ENCODE results near the gene PRKN.

Gene PRKN

DNA sequence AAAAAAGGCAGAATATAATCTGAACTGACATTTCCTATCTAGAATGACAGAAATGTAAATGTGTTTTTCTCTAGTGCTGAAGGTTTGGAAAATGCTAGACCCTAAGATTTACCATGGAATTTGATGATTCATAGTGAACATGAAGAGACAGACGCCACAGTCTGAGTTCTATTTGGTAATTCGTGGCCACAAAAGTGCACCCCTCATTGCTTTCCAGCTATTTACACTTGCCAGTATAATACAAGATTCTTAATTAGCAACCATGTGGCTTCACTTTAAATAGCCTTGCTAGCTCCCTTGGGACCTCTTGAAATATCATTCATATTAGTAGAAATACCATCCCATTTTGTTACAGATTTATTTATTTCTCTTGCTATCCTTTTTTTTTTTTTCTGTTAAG is 636.8 kb downstream of the PRKN start:
- DNase-seq = no peak

DNA sequence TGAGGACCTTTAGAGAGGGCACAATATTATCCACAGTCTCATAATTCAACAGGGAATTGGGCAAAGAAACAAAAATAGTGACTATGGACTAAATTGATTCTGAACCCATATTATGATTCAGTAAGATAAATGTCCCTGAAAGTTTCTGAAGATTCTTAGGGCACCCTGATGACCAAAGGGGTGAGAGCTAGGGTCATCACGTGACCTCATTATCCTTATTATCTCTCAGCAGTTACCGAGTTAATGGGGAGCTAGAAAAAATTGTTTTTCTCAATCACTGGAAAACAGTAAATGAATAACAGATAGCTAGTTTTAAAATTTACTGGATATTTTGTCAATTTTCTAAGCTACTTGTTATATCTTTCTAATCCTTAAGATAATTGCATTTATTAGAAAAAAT is 639.5 kb downstream of the PRKN start:
- DNase-seq = no peak

DNA sequence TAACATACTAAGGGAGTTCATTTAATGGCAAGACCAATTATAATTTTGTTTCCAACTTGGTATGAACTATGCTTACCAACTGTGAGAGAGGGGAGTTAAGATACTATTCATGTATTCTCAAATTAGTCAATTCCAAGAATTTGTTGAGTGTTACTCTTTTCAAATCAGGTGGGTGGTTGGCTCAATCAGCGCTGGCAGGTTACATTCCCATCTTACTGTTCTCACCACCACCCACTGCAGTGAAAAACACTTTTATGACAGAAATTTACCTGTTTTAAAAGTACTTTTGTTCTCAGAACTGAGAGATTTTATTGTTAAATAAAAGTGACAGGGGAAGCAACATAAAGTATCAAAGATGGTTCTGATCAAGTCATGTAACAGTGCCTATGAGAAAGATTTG is 642.0 kb downstream of the PRKN start:
- DNase-seq = no peak

DNA sequence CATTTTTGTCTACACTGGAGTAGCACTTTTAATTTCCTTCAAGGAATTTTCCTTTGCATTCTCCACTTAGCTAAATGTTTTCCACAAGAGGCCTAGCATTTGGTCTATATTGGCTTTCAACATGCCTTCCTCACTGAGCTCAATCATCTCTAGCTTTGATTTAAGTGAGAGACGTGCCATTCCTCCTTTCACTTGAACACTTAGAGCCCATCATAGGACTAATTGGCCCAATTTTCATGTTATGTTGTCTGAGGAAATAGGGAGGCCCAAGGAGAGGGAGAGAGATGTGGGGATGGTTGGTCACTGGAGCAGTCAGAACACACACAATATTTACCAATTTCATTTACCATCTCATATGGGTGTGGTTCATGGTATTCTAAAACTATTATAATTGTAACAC is 645.0 kb downstream of the PRKN start:
- DNase-seq = no peak

DNA sequence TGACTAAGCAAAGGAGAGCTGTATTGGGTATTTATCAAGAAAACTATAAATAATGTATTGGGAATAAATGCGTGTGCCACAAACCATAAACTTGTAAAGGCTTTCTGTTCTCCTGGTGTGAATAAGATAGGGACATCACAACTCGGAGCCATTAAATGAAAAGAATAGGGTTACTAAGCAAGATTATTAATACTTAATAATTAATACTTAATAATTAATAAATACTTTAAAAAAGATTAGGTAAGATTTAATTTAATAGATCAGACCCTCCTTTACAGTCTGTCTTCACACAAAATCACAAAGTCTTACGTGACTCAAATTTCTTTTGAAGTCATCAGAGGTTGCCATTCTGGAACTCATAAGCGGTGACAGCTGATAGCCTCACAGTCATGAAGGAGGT is 648.9 kb downstream of the PRKN start:
- no peak for DNase-seq

DNA sequence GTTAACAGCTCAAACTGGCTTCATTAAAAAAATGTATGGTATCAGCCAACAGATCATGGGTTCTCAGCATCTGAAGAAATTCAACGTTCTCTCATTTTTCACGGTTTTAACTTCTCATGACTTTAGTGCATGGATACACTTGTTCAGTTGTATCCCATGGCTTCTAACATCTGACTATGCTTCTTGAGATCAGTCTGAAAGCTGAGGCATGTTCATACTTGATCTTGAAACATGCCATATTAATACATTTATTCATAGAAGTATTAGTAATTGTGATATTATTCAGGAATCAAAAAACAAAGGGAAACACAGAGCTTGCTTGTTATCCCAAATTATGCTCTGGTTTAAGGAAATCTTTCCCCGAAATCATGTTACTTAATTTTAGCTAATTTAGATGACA is 649.4 kb downstream of the PRKN start:
- no peak for DNase-seq

DNA sequence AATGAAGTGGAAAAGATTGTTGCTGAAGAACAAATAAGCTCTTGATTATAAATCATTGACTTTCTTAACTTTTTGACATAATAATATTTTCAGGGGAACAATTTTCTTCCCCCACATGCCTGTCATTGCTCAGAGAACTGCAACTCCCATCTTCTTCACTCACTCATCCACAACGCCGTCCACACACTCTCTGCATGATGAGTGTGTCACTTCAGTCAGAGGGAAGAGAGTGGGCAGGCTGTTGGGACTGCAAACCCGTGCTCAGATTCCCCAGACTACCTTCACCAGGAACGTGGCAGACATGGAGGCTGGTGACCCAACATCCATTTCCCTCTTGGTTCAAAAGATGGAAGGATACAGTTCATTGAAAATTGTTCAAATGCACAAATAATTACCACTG is 650.8 kb downstream of the PRKN start:
- no peak for DNase-seq

DNA sequence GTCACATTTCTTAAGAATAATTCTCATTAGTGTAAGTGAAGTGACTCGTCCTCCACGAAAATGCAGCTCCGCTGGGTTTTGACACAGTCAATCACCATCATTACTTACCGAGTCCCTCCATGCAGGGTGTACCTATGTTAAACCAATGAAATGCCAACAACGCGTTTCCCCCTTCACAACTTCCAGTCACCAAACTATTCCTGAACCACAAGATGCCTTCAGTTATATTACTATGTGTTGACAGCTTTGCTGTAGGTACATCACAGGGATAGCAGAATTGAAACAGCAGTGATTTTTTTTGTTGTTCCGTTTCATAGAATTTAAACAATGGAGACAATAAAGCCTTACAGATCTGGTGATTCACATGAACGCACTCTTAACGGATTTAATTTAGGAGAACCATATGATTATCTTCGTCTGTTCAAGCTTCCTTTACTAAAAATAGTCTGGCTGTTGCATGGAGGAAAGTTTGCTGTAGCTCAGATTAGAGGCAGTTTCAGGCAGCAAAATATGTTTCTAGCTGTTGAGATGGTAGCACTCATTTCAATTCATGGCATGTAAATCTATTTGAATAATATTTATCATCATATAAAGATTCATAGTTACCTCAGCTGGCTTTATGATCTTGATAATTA is 652.8 kb downstream of the PRKN start:
- DNase-seq = no peak

DNA sequence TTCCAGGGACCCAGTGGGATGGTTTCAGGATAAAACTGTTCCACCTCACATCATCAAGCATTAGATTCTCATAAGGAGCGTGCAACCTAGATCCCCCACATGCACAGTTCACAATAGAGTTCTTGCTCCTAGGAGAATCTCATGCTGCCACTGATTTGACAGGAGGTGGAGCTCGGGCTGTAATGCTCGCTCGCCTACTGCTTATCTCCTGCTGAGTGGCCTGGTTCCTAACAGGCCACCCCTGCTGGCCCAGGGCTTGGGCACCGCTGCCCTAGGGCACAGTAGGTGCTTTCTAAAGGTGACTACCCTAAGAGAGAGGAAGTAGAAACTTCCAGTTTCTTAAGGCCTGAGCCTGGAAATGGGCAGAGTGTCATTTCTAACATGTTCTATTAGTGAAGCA is 656.9 kb downstream of the PRKN start:
- no peak for DNase-seq

DNA sequence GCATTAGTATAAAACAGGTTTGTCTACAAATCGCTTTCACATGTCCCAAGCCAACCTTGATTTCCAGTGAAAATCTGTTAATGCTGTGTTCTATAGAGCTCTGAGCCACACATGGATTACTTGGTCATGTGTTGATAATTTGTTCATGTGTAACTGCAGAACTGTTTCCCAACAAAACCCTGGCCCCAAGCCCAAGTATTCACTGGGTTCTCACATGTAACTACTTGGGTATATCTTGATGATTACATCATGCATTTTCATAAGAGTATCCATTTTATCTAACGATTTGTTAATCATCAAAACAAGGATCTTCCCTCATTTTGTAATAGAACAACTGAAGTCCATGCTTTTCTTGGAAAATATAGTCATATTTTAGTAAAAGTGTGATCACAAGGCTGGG is 657.6 kb downstream of the PRKN start:
- DNase-seq = no peak

DNA sequence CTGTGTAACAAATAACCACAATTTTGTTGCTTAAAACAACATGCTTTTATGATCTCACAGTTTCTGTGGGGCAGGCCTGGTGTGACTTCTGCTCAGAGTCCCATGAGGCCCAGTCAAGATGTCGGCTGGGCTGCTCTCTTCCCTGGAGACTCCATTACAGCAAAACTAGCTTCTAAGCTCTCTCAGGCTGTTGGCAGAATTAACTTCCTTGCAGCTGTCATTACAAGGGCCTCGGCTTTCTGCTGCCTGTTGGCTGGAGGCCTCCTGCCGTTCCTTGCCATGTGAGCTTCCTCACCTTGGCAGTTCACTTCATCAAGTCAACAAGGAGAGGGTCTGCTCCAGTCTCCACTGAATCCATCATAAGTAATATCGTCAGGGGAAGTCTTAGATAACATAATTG is 659.2 kb downstream of the PRKN start:
- DNase-seq = no peak

DNA sequence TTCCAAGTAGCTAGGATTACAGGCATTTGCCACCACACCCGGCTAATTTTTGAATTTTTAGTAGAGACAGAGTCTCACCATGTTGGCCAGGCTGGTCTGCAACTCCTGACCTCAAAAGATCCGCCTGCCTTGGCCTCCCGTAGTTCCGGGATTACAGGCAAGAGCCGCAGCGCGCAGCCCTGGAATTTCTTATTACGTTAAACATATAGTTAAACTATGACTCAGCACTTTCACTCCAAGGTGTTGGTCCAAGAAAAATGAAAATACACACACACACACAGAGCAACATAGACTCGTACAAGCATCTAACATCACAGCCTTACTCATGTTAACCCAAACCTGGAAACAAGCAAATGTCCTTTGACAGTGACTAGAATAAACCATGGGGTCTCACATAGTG is 663.9 kb downstream of the PRKN start:
- no peak for DNase-seq

DNA sequence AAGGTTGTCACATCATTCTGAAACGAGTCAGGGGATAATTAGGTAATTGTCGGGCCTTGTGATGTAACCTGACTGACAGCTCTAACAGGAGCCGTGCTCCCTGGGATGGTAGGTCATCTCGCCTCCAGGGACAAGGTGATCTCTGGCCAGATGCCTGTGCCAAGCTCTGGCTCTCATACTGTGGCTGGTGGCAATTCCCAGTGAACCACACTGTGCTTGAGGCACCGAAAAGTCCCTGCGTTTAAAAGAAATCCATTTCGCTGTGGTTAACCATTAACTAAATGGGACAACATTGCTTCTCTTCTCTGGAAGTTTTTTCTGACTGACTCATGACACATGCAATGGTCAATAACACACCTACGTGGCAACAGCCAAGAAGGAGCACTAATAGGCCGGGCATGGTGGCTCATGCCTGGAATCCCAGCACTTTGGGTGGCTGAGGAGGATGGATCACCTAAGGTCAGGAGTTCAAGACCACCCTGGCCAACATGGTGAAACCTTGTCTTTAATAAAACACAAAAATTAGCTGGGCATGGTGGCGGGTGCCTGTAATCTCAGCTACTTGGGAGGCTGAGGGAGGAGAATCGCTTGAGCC is 669.2 kb downstream of the PRKN start:
- DNase-seq = no peak

DNA sequence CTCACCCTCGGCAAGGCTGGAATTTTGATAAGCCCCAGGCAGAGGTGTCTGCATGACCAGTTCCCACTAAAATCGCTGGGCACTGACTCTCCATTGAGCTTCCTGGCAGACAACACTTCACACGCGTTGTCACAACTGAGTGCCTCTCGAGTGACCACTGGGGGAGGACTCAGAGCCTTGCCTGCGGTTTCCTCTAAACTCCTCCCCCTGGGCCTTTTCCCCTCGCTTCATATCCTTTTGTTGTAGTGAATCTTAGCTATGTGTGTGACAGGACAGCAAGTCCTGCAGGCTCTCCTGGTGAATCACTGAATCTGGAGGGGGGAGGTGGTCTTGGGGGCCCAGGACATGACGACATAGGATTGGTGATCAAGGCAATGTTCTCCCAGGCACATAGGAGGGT is 670.8 kb downstream of the PRKN start:
- no peak for DNase-seq

DNA sequence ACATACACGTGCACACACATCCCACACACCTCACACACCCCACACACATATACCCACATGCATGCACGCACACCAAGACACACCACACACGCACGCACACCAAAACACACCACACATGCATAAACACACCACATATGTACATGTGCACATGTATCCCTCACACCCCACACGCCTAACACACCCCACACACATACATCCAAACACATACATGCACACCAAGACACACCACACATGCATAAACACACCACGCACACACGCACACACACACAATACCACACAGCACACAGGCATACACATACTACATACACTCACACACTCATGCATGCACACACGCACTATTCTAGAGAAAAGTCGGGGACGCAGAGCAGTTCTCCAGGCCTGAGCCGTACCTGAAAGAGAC is 671.5 kb downstream of the PRKN start:
- DNase-seq = no peak

DNA sequence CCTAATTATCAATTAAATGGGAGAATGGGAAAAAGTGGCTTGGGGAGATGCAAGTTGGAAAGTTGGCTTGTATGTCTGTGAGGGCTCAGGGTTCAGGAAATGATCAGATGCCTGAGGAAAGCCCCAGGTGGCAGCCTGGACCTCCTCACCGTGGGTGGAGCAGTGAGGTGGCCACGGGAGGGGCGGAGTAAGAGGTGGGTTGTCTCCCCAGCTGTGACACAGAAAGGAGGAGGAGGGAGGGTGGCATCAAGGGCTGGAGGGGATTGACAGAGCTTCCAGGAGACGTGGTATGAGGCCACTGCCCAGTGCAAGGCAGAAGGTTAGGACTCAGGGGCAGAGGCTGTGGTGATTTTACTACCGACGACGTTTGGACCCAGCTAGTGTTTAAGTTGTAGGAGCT is 672.2 kb downstream of the PRKN start:
- DNase-seq = no peak

DNA sequence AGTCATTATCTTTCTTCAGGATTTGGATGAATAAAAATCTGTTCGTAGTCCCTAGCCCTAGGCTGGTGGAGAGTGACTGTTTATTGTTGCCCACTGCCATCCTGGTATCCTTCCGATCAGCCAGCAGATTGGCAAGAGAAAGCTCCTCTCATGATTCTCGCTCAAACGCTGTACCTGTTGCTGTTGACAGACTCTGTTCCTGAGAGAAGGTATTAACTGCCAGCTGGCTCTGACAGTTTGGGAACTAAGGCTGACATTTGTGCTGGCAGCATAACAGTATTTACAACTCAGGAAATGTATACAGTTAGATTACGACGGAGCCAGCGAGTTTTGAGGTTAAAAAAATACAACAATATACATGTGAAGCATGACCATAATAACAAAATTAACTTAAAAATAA is 674.5 kb downstream of the PRKN start:
- no peak for DNase-seq

DNA sequence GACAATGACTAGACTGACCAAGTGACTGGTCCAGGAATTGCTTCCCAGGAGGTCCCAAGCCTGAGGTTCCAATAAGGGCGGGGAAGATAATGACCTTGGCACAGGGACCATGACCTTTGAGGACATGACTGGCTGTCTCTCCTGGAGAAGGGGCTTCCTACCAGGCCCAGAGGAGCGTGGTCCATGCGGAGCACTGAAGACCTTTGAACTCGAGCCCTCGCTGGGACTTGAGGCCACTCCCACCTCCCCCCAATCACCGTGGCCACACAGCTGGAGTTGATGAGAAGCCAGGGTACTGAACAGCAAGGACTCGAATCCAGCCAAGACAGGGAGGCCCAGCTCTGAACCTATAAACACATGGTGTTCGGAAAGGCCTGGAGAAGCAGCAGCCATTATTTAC is 677.0 kb downstream of the PRKN start:
- DNase-seq = no peak

DNA sequence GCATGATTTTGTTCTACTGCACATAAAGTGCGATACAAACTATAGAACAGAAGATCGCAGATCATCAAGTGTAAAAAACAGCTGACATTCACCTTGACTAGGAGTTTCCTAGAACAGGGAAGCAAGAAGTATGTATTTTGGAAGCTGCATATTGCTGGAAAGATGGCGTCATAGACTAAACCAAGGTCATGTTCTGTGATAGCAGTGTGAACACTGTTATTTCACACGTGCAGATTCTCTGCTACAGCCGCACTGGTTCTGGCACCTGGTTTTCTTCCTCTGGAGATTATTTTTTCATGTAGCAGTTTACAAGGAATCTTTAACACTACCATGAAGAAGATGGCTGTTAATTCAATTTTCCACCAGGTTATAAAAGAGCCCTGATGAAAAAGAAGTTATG is 681.2 kb downstream of the PRKN start:
- no peak for DNase-seq

DNA sequence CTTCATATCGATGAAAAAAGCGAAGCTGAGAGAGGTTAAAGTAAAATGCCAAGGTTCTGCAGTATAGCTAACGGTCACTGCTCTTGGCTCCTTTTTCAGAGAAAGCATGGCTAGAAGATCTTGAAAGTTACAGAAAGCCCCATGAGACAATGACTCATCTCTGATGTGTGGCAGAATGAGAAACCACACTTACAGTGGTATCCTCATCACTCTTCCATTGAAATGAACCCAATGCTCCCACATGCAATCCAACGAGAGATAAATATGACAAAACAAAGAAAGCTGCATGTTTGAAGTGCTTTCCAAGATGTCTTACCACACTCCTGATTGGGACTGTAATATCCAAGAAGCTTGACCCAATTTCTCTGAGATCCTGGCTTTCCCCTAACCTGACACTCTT is 694.9 kb downstream of the PRKN start:
- no peak for DNase-seq

DNA sequence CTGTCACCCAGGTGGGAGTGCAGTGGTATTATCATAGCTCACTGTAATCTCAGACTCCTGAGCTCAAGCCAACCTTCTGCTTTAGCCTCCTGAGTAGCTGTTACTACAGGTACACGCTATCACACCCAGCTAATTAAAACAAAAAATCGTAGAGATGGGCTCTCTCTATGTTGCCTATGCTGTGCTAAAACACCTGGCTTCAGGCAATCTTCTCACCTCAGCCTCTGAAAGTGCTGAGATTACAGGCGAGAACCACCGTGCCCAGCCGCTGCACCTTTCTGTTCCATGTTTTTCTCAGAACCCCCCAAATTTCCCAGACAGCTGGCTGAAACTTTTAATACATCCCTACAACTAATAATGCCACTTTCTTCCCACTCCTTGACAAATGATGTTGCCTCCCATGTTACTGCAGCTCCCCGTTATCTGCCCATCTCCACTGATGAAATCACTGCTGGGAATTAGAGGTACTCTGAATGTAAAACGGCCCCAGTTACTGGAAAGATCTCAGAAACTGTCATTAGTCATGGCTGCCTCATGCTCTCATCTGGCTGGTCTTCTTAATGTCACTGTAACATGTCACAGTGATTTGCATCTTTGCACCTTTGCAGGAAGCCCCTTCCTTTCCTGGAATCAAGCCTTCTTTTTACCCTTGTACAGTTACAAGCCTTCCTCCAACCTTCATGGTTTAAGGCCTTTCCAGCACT is 697.5 kb downstream of the PRKN start:
- DNase-seq = no peak

DNA sequence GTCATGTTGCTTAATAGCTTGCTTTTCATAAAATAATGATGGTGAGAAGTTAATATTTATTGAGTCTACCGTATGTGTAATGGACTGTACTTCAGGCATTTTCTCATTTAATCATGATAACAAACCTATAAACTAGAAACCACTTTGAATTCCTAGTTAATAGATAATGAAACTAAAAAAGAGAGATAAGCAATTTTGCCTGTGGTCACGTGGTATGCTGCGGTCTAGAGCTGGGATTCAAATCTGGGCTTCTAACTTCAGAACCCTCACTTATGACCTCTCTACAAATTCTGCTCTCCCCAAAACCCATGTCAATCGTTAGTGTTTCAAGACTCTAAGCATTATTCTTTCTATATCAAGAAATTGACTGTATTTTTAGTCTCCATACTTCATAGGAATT is 700.7 kb downstream of the PRKN start:
- no peak for DNase-seq

DNA sequence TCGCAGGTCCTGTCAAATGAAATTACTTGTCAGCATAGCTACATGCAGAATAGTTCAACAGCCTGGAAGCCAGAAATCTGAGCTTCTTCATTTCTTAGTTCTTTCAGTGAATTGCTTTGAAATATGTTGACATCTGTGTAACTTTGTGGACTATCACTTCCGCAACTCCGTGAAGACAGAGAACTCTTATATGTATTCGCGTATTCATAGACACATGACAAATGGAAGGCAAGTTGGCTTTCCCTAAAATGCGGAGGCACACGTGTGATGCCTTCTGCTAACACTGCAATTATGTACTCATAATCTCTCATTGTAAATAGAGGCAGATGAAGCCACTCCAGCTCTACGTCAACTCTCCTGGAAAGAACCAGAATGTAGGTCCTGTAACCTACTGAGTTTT is 701.5 kb downstream of the PRKN start:
- DNase-seq = no peak

DNA sequence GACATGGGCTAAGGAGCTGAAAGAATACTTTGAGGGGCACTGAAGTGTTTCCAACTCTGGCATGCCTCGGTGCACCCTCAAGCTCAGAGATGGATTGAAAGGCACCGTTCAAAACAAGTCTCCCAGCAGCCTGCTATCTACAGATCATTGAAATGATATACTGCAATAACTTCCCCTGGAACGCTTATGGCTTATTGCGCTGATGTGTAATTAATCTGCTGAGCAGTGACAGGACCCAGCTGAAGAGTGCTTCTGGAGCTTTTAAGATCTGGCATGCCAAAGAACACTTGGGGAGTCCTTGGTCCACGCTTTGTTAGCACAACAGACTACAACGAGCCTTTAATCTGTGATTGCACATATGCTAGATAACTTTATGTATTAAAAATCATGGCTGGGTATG is 708.2 kb downstream of the PRKN start:
- DNase-seq = no peak

DNA sequence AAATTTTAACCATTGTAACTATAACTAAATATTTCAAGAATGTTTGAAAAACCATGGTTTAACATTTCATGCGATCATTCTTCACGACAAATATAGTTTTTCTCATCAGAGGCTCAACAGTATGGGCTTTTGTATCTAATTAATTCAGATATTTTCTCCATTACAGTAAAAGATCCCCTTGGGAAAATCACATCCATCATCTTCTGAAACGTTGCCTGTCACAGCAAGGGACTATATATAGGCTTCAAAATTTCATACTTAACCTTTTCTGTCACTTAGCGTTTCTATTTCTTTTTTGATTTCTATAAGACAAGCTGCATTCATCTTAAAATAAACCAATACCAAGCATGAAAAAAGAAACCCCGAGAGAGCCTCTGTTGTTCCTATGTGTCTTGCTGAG is 710.0 kb downstream of the PRKN start:
- no peak for DNase-seq
